Natural killer cell (primary cell): ENCODE results near the gene SRSF7. TPM values are rescaled to one million over a fixed set of nuclear protein-coding genes. Genes with fewer than 3 reads are reported as not detected.
"Not testable (repeated sequence)": the region's sequence is repeated elsewhere in the genome, so short reads cannot be mapped to it uniquely, and the experiment has no call there.

Experiments
- ATAC-seq, 3 donors: fragments of 150-1000 bp in 2 of 3; fragments of 200-7000 bp in 1 of 3; cut with Tn5 transposase; 1 replicate in 1 of 3; 2 replicates in 2 of 3; pipeline ENCODE4 v1.10.0; 2021; ENCODE audit warnings: mild to moderate bottlenecking in 2 of 3, moderate library complexity in 2 of 3
- DNase-seq, 2 donors: peaks; one replicate each; pipeline versions ENCODE4 v3.0.0 to v3.0.0-alpha.2; 2013 to 2021; ENCODE audit warnings: mixed read lengths in 1 of 2
- H3K27ac ChIP-seq: one replicate; pipeline ENCODE4 v1.5.1; 2013; ENCODE audit warnings: mild to moderate bottlenecking, low read length
- H3K27me3 ChIP-seq: one replicate; pipeline ENCODE4 v1.6.1; 2013; ENCODE audit warnings: low read length; ENCODE audit not compliant: control insufficient read depth, insufficient read depth
- H3K36me3 ChIP-seq: one replicate; pipeline ENCODE4 v1.6.1; 2013; ENCODE audit warnings: low read length; ENCODE audit not compliant: control insufficient read depth, insufficient read depth
- H3K4me1 ChIP-seq: one replicate; pipeline ENCODE4 v1.6.1; 2013; ENCODE audit warnings: low read length; ENCODE audit not compliant: control insufficient read depth, insufficient read depth
- H3K4me3 ChIP-seq: one replicate; pipeline ENCODE4 v1.5.1; 2013; ENCODE audit warnings: low read length
- H3K9me3 ChIP-seq: one replicate; pipeline ENCODE4 v1.6.1; 2013; ENCODE audit warnings: low read length; ENCODE audit not compliant: control insufficient read depth, insufficient read depth
- H3K27ac Mint-ChIP-seq, 2 donors: one replicate each; pipeline ENCODE4 v1.8.0; 2022; ENCODE audit warnings: mild to moderate bottlenecking in 2 of 2, mixed read lengths in 2 of 2, moderate library complexity in 1 of 2
- H3K27me3 Mint-ChIP-seq, 2 donors: one replicate each; pipeline ENCODE4 v1.8.0; 2022; ENCODE audit warnings: low read depth in 2 of 2, mixed read lengths in 2 of 2
- H3K36me3 Mint-ChIP-seq: one replicate; pipeline ENCODE4 v1.8.0; 2022; ENCODE audit warnings: mixed read lengths
- H3K4me1 Mint-ChIP-seq, 2 donors: one replicate each; pipeline ENCODE4 v1.8.0; 2022; ENCODE audit warnings: mixed read lengths in 2 of 2
- H3K4me3 Mint-ChIP-seq: one replicate; pipeline ENCODE4 v1.8.0; 2022; ENCODE audit warnings: mild to moderate bottlenecking, moderate library complexity, mixed read lengths
- H3K9me3 Mint-ChIP-seq, 2 donors: one replicate each; pipeline ENCODE4 v1.8.0; 2022; ENCODE audit warnings: mixed read lengths in 2 of 2
- CTCF ChIP-seq: fragments of 200-600 bp; IDR thresholded peaks from one replicate; pipeline ENCODE4 v1.8.0; 2022; ENCODE audit warnings: antibody characterized with exemption
- WGBS: methylation state at CpG from one replicate; pipeline ENCODE4 v1.1.7; 2013; ENCODE audit warnings: missing lambda C conversion rate; ENCODE audit not compliant: insufficient coverage; 5-methylcytosine and 5-hydroxymethylcytosine counted together
- intact Hi-C: fragments of 100-400 bp; cut with micrococcal nuclease; formaldehyde crosslinking; loops from one replicate; pipeline ENCODE4 v1.14.2; 2022
- total RNA-seq, 4 donors: library from RNA; stranded (reverse); fragments of 120-200 nt in 1 of 4; gene quantifications; one replicate each; pipeline versions ENCODE4 v1.2.3 to v1.2.4, GENCODE V29; 2013 to 2022

SRSF7 gene
- total RNA-seq, 3 donors from 2014 or later (not counting 1 experiment from before 2014, with no cell fraction given) = 323 to 538 (median 359) TPM

- DNase-seq (no peak), ATAC-seq (no peak)
- Histone ChIP-seq H3K27ac (no peak overlapping the region), H3K4me1 (peaks cover 10% of the 10 kb centered on the region), H3K4me3 (no peak overlapping the region), H3K36me3 (no peaks in the 10 kb centered on the region), H3K27me3 (no peaks in the 10 kb centered on the region), H3K9me3 (no peaks in the 10 kb centered on the region)
- Mint-ChIP-seq H3K36me3 (no peaks in the 10 kb centered on the region), H3K4me1 (peaks cover 8 to 31% of the 10 kb centered on the region in 2 donors), H3K9me3 (no peaks in the 10 kb centered on the region), H3K27me3 (no peaks in the 10 kb centered on the region), H3K27ac (no peak overlapping the region), H3K4me3 (no peak overlapping the region)
- TF ChIP-seq CTCF = no peak
- WGBS = 100% methylated on average over 2 of the region's 2 CpGs
- intact Hi-C loops = no loop called here
Observed at GRCh38 chr2:38704664-38705063, 46.5 kb downstream of the SRSF7 start.

GRCh38 chr2:38703336-38703735 is 47.8 kb downstream of the SRSF7 start:
- H3K36me3 Mint-ChIP-seq, H3K4me3 ChIP-seq, intact Hi-C loops, DNase-seq, H3K27me3 ChIP-seq, H3K4me3 Mint-ChIP-seq, H3K27me3 Mint-ChIP-seq, H3K36me3 ChIP-seq, H3K27ac ChIP-seq, H3K9me3 ChIP-seq, H3K27ac Mint-ChIP-seq, H3K4me1 ChIP-seq, H3K9me3 Mint-ChIP-seq, ATAC-seq: not testable (repeated sequence)
- WGBS = 94% methylated on average over 4 of the region's 5 CpGs
- H3K4me1 Mint-ChIP-seq = peaks cover 0 to 19% of the 10 kb centered on the region in 2 donors

- intact Hi-C loops = no loop called here
- no peaks in the 10 kb centered on the region for H3K9me3 ChIP-seq
- Mint-ChIP-seq H3K4me1 (peaks cover 4 to 22% of the 10 kb centered on the region in 2 donors), H3K36me3 (no peaks in the 10 kb centered on the region), H3K9me3 (no peaks in the 10 kb centered on the region), H3K27me3 (no peaks in the 10 kb centered on the region), H3K4me3 (no peak overlapping the region), H3K27ac (peak overlapping the region in 1 of 2 donors; percentile 19)
- H3K4me3 ChIP-seq = no peak overlapping the region
- H3K36me3 ChIP-seq = no peaks in the 10 kb centered on the region
- H3K27ac ChIP-seq = no peak overlapping the region
- DNase-seq (no peak), ATAC-seq (no peak)
- H3K4me1 ChIP-seq = peaks cover 7% of the 10 kb centered on the region
- TF ChIP-seq CTCF = no peak
- WGBS = 90% methylated on average over 1 of the region's 1 CpG
- no peaks in the 10 kb centered on the region for H3K27me3 ChIP-seq
Observed at GRCh38 chr2:38702413-38702812, 48.7 kb downstream of the SRSF7 start.

GRCh38 chr2:38701542-38701941 is 49.6 kb downstream of the SRSF7 start:
- H3K36me3 ChIP-seq = no peaks in the 10 kb centered on the region
- no peaks in the 10 kb centered on the region for H3K9me3 ChIP-seq
- H3K27me3 ChIP-seq = no peaks in the 10 kb centered on the region
- Mint-ChIP-seq H3K27me3 (no peaks in the 10 kb centered on the region), H3K4me3 (no peak overlapping the region), H3K9me3 (no peaks in the 10 kb centered on the region), H3K27ac (peak overlapping the region in 1 of 2 donors; percentile 19), H3K4me1 (peaks cover 7 to 30% of the 10 kb centered on the region in 2 donors), H3K36me3 (no peaks in the 10 kb centered on the region)
- WGBS = 92% methylated on average over 3 of the region's 4 CpGs
- no peak overlapping the region for H3K27ac ChIP-seq
- no peak for TF ChIP-seq CTCF
- intact Hi-C loops = no loop called here
- DNase-seq (no peak), ATAC-seq (no peak)
- no peak overlapping the region for H3K4me3 ChIP-seq
- peaks cover 14% of the 10 kb centered on the region for H3K4me1 ChIP-seq
